ENCODE data around the gene CCL19.
A peak's percentile ranks its signal among the peaks of the same experiment; 100 is the strongest.

CCL19 gene

DNA sequence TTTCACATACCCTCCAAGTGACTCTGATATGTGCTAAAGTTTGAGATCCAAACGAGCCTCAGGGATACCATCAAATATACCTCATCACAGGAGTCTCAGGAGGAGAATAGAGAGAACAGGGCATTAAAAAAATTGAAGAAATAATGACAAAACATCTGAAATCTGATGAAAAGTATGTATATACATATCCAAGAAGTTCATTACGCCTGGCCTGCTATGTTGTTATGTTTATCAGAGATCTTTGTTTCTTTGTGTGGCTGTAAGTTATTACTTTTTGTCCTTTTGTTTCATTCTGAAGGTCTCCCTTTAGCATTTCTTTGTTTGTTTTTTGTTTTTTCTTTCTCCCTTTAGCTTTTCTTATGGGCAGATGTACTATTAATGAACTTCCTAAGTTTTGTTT, 2.5 kb upstream of the CCL19 start:
- DNase-seq, result no peak

DNA sequence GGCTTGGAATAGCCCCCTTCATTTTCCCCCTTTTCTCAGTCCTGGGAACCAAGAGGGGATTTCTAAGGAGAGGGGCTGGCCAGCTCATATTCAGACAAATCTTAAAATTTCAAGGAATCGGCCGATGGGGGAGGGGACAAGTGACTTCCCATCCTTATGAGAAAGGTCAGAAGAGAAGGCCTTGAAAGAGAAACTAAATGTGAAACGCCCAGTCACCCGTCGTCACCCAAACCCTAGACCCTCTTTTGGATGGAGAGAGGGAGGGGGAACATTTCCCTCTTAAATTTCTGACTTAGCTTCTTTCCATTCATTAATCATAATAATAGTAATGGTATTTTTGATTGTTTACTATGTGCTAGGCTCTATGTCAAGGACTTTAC, 850 bp upstream of the CCL19 start:
- no peak for DNase-seq

DNA sequence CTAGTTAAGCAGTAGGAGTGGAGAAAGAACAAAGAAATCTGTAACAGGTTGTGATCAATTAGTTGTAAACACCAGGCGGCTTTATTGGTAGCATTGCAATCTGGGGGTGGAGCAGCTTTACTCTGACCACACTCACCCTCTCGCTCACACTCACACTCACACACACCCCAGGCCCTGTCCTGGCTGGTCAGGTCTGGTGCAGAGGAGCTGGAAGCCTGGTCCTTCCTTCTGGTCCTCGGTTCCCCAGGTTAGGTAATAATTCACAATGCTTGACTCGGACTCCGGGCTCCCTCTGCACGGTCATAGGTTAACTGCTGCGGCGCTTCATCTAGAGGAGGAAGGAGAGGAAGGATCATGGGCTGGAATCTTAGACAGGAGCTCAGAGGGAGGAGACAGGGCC, 1.6 kb downstream of the CCL19 start:
- no peak for DNase-seq

DNA sequence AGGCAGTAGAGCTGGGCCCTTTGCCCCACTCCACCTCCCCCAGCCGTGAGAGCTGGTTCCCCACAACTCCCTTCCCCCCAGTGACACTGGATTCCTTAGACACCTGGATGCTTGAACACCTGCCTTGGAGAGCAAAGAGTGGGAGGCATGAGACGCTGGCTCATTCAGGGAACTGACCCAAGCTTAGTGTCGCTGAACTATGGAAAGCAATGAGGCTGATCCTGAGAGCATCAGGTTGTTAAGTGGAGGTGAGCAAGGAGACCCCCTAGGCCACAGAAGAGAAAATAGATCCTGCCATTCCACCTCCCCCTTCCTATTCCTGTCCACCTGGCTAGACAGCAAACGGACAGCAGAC, 2.0 kb downstream of the CCL19 start:
- DNase-seq, result no peak

DNA sequence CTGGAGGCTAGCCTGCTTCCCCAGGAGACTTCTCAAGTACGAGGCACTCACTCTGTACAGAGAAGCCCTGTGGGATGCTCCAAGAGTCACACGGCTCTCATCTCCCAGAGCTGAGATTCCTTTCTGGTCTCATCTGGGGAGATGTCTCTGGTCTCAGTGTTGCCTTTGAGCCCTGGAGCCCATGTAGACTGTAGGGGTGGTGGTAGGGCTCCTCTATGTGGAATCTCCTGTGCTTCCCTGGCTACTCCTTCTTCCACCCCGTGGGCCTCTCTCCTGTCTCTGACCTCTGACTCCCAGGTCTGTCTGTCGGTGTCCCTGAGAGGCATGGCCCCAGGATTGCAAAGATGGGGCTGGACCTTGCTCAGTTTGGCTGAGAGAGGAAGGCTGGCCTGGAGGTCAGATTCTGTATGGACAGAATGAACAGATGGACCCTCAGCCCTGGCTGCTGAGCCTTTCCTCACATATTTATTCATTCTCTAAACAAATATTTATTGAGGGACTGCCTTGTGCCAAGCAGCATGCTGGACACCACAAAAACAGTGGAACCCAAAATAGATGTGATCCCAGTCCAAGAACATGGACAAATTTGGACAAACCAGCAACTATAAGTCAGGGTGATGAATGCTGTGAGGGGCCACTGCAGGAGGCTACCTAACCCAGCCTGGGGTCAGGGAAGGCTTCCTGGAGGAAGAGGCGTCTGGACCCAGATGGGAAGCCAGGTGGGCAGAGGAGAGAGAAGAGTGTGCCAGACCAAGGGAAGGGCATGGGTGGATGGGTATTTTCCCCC, 2.6 kb downstream of the CCL19 start:
- no peak for DNase-seq

DNA sequence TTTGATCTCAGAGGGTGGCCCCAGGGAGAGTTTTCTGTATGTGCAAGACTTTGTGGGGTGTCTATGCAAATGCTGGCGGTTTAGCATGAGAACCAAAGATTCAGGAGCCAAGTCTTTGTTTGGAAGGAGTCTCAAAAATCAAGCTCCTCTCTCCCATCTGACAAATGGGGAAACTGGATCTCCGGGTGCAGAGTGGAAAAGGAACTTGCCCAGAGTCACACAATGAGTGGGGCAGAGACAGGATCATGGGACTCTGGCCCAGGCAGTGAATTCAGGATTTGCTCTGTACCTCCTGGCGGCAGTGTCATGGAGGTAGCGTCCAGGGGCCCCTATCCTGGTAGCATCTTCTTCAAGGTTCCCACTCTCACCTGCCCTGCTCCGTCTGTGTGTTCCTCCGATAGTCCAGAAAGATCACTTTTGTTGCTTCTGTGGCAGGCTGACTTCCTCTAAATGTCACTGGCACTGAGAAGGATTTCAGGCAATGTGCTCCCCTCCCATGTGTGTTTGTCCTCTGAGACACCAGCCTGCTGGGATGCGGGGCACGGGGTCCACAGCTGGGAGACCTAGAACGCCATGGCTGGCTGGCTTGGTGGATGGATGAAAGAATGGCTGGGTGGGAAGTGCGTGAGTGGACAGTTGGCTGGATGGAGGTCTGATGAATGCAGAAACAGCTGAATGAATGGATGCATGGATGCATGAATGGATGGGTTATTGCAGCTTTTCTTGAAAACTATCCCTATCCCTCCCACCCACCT, 3.6 kb downstream of the CCL19 start:
- no peak for DNase-seq

DNA sequence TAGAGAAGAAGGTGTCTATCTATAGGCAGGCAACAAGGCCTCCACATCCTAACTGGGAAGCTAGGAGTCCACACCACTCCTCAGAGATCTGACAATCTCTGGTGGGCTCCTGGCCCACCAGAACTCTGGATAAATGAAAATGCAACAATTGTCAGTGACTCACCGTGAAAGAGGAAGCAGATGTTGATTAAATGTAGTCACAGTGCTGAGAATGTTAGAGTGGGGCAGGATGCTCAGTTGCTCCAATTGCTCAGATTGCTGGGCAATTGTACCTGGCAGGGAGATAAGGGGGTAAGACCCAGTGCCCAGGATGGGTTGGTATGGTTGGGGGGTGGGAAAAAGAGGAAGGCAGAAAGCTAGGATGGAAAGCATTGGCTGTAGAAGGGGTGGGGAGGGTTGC, 4.3 kb downstream of the CCL19 start:
- DNase-seq, result no peak

DNA sequence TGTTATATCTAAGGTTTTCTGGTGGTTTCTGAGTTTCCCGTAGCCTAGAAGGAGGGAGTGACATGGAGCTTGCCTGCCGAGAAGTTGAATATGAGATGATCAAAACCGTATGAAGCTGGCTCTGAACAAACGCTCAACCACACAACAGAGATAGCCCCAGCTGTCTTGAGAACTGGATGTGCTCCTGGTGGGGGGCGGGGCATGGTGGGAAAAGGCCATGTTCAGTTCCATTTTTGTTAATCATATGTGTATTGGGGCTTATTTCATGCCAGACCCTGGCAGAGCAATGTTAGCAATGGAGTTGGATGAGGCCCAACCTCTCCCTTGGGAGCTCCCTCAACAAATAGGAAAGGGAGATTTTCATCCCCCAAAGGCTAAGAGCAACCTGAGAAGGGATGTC, 4.8 kb downstream of the CCL19 start:
- no peak for DNase-seq

DNA sequence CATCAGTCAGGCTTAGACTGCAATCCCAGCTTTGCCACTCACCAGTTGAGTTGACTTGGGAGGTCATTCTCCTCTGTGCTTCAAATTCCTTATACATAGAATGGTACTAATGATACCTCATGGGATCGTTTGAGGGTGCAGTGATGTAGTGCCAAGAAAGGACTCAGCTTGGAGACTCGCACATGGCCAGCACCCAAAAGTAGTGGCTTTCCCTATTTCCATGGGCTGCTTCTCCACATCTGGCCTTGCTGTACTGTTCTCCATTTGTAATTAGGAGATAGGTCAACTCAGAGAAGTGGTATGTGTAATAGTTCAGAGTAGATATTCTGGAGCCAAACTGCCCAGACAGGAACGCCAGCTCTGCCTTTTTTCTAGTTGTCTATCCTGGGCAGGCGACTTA, 5.5 kb downstream of the CCL19 start:
- DNase-seq, result no peak

DNA sequence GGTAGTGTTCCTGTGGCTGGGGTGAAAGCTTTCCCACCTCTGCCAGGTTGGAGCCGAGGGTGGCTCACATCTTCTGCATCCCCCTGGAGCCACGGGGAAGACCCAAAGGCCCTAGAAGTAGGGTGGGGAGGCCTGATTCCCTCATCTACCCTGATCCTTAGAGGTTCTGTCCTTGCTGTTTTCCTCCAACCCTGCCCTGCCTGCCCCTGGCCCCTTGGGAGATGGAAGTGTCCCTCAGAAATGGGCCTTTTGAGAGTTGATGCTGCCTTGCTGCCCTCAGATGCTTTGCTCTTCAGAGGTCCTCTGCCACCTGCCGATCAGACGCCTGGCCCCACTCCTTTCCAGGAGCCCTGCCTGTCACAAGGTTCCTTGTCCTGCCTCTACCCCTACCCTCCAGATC, 6.3 kb downstream of the CCL19 start:
- no peak for DNase-seq

DNA sequence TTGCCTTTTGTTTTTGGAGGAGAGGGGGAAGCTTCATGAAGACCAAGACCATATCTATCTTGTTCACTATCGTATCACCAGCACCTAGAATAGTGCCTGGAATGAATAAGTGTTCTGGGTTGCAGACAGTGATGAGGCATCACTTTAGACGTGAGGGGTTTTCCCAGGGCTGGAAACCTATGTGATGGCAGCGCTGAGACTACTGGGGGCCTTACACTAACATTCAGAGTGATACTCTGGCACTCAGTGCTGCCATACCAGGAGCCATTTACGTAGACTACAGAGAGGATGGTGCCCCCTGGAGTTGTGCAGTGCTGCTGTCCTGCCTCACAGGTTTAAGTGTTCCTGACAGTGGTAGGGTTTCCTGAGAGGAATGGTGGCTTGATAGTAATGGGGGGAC, 6.9 kb downstream of the CCL19 start:
- no peak for DNase-seq

DNA sequence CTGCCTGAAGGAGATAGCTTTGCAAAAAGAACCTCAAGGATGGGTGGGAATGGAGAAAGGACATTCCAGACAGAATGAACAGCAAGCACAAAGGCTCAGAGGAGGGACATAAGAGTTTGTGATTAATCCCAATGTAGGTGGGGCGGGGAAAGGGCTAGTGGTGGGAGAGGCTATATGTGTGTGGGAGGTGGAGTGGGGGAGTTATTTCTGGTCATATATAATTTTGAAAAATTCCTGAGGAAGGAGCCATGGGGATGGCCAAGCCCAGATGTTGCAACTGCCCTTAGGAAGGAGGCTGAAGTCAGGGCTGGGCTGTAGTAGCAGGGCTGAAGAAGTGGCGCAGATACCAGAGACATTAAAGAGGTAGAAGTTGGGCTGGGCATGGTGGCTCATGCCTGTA, 15.2 kb downstream of the CCL19 start:
- no peak for DNase-seq

DNA sequence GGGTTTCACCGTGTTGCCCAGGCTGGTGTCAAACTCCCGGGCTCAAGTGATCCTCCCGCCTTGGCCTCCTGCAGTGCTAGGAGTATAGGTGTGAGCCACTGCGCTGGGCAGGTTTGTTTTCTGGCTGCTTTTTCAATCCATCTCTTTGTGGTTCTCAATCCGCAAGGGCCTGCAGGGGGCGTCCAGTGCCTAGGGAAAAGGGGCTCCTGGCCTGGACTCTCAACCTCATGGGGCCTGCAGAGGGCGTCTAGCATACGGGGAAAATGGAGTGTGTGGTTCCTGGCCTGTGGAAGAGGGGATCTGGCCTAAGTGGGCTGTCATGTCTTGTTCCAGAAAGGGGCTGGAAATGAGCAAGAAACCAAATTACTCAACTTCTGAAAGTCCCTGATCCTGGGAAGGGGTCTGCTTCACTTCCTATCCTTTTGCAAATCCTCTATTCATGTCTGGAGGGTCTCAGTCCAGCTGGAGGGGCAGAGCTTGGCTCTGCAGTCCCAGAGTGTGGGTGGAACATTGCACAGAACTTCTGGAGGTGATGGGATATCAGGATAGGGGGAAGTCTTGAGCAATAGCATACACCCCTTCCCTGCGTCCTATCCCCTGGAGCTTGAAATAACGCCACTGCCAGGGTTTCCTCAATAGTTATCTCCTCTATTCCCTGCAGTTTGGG, 15.9 kb downstream of the CCL19 start:
- peak; percentile 60 for DNase-seq

DNA sequence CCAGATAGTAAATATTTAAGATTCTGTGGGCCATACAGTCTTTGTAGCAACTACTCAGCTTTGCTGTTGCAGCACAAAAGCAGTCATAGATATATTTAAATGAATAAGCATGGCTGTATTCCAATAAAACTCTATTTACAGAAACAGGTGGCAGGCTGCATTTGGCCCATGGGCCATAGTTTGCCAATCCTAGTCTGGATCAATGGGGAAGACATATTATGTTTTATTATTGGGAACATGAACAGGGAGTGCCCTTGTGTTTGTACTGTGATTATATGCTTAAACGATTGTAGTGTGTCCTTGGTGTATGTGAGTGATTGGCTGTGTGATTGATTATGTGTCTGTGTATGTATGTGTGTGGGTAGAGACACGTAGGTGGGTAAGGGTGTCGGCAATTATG, 16.6 kb downstream of the CCL19 start:
- DNase-seq, result no peak

DNA sequence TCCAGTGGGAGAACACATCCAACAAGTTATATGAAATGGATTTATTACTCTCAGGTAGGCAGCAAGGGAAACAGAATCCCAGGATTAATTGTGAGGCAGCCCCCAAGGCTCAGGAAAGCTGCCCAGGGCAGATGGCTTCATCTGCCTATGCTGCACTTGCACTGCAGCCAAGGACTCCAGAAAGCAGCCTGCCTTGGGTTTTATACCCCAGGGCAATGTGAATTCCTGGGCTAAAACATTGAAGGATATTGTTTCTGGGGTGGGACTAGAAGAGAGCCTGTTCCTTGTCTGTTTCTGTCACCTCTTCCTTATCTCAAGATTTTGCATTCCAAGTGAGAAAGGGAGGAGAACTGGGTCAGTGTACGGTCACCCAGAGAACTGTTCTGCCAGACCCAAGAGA, 19.8 kb downstream of the CCL19 start:
- no peak for DNase-seq

DNA sequence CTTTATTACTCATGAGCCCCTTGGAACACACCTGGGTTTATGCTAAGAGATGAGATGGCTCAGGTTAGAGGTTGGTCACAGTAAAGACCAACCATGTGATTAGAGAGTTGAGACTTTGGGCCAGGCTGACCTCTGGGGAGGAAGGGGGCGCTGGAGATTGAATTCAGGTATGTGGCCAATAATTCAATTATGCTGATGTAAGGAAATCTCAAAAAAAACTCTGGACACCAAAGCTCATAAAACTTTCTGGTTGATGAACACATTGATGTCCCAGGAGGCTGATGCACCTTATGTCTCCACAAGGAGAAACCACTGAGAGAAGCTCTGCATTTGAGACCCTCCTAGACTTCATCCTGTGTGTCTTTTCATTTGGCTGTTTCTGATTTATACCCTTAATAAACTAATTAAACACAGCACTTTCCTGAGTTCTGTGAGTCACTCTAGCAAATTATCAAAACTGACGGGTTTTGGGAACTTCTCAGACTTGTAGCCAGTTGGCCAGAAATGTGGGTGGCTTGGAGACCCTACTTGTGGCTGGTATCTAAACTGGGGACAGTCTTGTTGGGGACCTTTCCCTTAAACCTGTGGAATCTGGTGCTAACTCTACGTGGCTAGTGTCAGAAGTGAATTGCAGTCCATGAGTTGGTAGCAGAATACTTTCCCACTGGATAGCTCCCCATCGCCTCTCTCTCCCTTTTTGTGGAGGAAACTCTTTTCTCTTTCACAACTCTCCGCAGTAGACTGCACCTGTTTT, 21.1 kb downstream of the CCL19 start:
- DNase-seq, result no peak

DNA sequence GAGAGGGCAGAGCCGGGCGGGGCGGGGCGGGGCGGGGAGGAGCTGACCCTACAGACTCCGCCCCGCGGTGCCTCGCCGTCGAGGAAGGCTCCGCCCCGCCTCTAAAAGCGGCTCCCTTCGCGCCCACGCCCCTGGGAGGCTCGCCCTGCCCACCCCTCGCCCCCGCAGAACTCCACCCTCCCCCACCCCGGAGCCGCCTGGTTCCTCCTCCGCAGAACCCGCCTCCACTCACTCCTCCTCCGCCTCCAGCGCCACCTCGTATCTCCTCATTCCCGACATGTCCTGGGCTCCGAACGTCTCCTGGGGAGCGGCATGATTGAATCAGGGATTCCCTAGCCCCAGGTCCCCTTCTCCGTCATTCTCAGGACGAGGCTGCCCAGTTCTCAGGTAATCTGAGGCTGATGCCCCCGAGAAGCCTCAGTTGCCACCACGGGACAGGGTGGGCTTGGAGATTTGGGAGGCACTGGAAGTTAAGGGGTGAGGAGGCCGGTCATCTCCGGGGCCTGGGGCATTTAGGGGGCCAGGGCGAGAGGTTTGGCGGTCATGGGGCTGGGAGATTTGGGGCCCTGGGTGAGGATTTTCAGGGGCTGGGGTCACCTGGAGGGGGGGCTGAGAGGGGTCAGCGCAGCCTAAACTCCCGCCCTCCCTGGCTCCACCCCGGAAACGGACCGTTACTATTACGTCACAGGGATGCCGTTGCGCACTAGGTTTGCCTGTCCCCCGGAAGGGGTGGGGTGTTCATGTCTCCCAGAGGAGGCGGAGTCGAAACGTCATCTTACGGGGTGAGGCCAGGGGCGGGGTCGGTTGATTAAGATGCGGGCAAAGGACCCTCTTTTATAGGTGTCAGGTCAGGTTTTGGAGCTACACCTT, 25.5 kb downstream of the CCL19 start:
- DNase-seq, result peak; percentile 90

DNA sequence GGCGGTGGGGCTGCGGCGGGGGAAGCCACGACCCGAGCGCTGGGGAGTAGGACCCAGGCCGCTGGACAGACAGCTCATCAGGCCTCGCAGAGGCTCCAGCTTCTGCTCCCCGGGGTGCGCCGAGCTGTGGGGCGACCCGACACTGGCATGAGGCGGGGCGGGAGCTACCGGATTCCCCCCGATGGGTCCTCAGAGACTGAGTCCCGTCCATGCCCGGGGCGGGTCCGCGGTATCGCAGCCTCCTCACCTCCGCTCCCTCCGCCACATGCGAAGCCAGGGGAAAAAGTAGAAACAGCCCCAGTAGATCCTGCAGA, 26.1 kb downstream of the CCL19 start:
- DNase-seq, result no peak

DNA sequence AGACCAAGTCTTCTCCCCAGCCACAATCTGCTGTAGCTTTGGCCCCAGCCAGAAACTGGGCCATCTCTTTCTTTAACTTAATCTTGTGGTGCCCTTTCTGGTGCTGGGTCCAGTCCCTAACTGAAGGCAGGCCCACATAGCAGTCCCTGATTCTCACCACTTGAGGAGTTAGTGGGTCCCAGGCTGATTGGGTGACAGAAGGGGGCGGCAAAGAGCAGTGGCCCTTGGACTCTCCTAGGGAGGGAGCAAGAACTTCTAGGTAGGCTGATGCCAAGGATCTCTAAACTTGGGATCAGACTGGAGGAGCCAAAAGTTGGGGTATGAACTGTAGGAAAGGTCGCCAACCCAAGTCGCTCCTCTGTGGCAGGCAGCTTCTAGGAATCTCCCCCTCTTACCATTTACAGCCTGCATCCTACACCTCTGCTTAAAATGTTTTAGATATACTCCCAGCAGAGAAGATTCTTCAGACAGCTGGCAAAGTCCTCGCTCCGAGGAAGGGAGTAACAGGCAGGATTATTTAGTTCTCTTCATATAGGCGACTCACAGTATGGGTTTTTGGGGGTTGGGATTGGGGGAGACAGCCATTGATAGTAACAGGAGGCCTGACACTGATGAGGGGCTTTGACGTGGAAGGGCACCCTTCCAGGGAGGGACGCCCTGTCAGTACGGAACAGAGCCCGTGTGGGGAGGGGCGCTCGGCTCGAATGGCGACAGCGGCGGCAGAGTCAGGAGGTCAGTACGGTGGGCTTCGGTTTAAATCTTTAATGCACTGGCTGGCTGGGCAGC, 26.6 kb downstream of the CCL19 start:
- peak; percentile 23 for DNase-seq

DNA sequence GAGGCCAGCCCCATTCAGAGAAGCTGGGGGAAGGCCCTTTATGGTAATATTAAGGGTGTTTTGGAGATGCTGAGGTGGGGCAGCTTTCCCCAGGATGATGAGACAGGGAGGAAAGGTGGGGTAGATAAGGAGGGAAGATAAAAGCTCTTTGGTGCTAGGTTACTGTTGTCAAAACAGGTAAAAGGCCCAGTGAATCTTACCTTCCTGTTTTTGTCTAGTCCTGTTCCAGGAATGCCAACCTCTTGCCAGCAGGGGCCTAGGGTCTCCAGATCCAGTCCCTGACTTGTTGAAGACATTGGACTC, 27.8 kb downstream of the CCL19 start:
- no peak for DNase-seq

DNA sequence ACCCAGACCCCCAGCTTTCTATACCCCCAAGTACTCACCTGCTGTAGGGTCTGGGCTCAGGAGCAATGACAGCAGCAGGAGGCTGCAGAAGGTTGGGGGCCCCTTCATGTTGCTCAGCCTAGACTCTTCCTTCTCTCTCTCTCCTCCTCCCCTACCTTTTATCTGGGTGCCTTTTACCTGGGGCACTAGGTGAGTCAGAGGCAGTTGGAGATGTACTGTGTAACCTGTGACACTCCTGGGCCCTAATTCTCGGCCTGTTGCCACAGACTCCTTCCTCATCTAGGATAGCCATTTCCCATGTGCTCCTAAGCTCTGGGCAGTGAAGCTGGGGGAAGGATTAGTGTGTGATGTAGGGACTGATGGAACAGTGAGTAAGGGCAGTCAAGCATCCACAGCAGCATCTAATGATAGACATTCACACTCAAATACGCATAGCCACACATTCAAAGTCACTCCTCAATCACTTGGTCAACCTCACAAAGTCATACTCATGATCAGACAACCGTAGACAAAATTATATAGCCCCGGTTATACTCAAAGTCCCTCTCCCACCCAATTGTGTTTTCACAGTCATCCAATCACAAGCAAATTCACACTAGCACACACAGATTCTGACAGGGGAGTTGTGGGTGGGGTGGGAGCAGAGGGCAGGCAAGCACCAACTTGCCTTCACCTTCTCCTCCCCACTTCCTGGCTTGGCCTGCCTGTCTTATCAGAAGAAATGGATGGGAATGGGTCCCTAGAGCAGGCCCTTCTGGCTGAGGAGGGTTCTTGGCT, 28.4 kb downstream of the CCL19 start, which contains the start of gene CCL27:
TSS of gene CCL27 (minus strand) at position 132 of the 777 bp plus-strand sequence. CDS start at position 108, 24 bp downstream.
- DNase-seq, result no peak

Data from NCI-H748 treated with DMSO at 0.1 percent for 48 hours (cell line).